ENCODE data around the gene CCDC68.

CCDC68 gene

GRCh38 chr18:54914816-54915215 is 44.4 kb downstream of the CCDC68 start:
- DNase-seq, result no peak

- DNase-seq, result no peak
Observed at GRCh38 chr18:54911551-54911950, 47.7 kb downstream of the CCDC68 start.

- DNase-seq, result no peak
Observed at GRCh38 chr18:54910161-54910919, 48.9 kb downstream of the CCDC68 start.

DNA sequence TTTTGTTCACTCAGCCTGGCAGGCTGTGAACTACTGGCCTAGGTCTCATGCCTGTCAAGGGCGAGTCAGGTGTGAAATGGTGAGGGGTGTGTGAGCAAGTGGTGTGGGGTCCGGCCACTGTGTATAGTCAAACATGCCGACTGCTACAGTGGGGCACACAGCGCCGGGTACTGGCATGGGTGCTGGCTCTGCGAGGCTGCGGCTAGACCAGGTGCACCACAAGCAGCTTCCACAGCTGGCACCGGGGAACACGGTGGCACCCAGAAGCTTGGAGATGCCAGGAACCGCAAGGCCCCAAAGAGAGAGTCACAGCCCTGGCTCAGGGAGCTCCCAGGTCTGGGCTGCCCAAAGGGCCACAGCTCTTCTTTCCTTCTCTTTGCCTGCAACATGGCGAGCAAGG is 49.7 kb downstream of the CCDC68 start:
- DNase-seq, result no peak

DNA sequence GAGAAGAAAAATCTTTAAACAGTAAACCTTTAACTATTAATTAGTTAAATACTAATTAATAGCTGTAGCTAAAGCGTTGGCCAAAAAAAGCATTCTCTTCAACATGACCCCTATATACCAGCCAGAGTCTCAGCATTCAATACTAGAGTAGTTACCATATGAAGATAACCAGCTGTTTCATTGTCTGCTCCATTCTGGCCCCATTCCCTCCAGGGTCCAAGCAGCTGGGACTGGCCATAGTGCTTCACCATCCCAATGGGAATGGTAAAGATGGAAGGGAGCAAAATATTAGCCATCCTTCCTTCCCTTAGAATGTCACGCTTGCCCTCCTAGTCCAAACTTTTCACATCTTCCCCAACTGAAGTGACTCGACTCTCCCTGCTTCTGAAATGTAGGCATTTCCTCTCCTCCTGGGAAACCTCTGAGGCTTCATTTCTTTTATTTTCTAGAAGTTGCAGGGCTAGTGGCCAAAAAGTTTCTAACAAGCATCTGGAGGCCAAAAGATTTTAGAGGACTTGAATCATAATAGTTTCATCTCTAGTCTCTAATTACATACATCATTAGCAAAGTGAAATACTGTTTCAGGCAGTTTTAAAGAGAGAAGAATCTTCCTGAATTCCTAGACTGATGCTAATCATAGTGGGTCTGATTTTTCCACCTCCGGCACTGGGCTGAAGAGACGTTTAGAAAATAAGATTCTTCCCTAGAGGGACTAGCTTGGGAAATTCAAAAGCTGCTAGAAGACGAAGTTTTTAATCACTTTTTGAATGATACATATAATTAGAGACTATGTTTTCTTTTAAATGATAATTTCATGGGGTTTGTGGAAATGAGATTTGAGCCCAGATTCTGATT is 52.7 kb downstream of the CCDC68 start:
- DNase-seq, result no peak

- no peak for DNase-seq
Observed at GRCh38 chr18:54905629-54906028, 53.6 kb downstream of the CCDC68 start.

DNA sequence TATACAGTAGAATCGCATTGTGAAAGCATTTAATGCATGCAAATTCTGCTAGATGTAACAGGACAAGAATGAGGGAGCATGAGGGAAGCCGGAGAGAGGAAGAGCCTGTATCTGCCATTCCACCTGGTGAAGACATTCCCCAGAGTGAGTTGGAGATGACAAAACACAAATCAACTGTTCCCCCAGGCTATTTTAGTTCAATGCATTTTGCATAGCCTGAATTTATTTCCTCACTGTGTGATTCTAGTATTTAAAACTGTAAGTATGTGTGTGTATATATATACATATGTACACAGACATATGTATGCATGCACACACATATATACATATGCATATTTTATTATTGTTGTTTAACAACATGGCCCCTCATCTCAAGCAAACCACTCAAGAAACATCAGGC is 54.7 kb downstream of the CCDC68 start:
- DNase-seq, result no peak

GRCh38 chr18:54900290-54900689 is 59.0 kb downstream of the CCDC68 start:
- no peak for DNase-seq

- no peak for DNase-seq
Observed at GRCh38 chr18:54899500-54899899, 59.8 kb downstream of the CCDC68 start.

GRCh38 chr18:54888933-54889332 is 70.3 kb downstream of the CCDC68 start:
- no peak for DNase-seq

DNA sequence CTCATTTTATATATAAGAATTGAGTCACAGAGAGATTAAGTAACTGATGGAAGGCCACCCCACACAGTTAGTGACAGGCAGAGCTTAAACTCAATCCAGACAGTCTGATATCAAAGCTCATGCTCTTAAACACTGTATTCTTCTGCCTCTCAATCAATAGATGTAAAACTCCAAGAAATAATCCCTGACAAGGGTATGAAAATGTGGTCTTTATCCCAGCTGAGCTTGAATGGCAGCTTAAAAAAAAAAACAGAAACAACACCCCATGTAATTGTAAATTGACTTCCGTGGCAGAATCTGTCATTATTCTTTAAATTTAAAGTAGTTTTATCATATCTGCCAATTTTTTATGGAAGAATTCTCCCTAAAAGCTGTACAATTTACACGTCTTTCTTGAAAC is 70.9 kb downstream of the CCDC68 start:
- DNase-seq, result no peak

DNA sequence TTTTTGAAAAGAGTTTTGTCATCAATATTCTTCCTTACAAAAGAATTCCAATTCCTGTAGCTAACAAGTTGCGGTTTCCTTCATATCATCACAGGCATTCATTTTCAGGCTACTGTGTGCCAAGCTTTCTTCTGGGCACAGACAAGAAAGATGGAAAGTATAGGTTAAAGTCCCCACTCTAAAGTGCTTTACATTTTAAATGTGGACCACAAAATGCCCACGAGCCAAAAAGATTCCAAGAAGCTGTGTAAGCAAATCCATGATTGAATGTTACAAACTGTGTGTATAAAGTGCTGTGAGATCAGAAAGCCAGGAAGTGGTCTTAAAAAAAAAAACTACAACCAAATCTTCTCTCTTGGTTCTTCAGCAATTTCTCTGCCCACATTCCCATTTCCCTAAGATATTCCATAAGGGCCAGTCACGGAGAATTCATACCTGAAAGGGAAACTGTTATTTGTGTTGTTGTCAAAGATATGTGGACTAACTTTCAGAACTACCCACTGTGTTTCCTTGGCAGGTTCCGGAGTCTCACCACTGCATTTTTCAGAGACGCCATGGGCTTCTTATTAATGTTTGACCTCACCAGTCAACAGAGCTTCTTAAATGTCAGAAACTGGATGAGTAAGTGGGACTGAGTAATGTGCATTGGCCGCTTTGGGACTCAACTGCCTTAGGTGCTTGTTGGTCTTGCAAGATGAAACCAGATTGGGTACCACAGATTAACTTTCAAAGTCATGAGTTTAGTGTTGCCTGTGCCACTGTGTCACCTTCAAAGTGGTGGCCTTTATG is 75.3 kb downstream of the CCDC68 start:
- no peak for DNase-seq

DNA sequence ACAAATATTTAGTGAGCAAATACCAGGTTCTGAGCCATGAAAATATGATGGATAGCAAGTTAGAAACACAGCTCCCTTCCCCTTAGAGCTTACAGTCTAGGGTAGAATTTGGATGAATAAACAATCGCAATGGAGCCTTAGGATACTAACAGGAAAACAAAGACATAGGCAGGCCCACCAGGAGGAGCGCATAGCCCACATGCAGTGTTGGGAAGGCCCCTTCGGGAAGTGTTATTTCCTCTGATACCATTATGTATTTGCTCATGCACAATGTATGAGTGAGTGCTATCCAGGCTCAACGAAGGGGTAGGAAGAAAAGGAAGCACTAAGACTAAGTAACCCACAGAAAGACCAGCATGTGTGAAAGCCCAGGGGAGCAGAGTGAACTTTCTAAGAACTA is 76.9 kb downstream of the CCDC68 start:
- no peak for DNase-seq

- no peak for DNase-seq
Observed at GRCh38 chr18:54881229-54881768, 78.0 kb downstream of the CCDC68 start.

DNA sequence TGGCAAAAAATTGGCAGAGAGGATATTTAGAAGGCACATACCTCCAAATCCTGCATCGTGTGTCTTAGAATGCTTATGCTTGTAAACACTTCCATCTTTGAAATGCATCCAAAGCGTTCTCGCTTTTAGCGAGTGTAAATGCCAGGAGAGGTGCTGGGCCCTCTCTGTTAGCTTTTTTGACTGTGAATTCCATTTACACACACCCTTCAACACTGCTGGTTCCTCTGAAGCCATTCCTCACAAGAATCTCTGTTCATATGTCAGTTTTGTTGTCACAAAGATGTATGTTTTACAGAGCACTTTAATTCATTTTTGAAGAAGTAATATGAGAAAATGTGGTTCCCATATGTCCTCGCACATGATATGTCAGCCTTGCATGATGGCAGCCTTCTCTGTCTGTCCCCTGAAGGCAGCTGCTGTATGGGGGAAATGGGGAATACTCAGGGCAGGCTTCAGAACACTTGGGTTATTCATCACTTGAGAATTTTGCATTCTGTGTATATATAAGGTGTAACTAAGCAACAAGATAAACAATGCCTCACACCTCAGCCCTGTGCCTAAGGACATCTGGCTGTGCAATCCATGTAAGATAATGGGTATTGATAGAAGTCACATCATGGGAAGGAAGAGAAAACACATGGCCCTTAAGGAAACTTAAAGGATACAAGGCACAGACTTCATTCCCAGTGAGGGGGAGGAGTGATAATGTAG is 78.7 kb downstream of the CCDC68 start:
- DNase-seq, result no peak

GRCh38 chr18:54879691-54880090 is 79.6 kb downstream of the CCDC68 start:
- no peak for DNase-seq

- no peak for DNase-seq
Observed at GRCh38 chr18:54878659-54879358, 80.5 kb downstream of the CCDC68 start.

GRCh38 chr18:54878159-54878622 is 81.1 kb downstream of the CCDC68 start:
- DNase-seq, result no peak

GRCh38 chr18:54877076-54877475 is 82.2 kb downstream of the CCDC68 start:
- DNase-seq, result no peak

DNA sequence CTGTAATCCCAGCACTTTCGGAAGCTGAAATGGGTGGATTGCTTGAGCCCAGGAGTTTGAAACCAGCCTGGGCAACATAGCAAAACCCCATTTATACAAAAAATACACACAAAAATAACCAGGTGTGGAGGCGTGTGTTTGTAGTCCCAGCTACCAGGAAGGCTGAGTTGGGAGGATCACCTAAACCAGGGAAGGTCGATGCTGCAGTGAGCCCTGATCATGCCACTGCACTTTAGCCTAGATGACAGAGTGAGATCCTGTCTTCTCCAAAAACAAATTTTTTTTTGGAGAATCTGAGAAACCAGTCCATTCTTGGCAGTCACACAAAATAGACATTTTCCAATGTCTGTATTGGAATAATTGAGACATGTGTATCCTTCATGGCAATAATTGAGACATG is 84.2 kb downstream of the CCDC68 start:
- no peak for DNase-seq

DNA sequence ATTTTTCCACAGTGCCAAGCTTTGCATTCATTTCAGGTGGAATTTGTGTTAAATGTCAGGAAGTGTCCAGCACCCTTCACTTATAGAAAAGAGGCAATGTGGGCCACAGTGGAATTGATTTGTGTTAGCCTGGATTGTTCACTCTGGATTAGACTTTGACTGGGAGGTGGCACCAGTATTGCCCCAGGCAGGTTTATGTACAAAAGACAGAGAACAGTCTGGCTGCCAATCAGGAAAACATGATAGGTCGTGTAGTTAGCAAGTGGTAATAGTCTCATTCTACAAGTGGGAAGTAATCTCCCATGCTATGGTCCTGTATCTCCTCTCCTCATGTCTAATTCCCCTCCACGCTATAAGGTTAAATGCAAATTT is 85.4 kb downstream of the CCDC68 start:
- DNase-seq, result no peak

GRCh38 chr18:54872681-54873080 is 86.6 kb downstream of the CCDC68 start:
- DNase-seq, result no peak
